CD4-positive, alpha-beta T cell treated with Interleukin-4 for 1 hour (primary cell): ENCODE measurements around the gene PCYOX1L.
"Not testable (repeated sequence)": the region's sequence is repeated elsewhere in the genome, so short reads cannot be mapped to it uniquely, and the experiment has no call there.

Source experiments
- DNase-seq, 2 donors: peaks; one replicate each; pipeline ENCODE4 v3.0.0-alpha.2; 2020 to 2022

The PCYOX1L gene

GRCh38 chr5:149389552-149390495 is 32.0 kb downstream of the PCYOX1L start:
- DNase-seq, result no peak

GRCh38 chr5:149391076-149391475 is 33.2 kb downstream of the PCYOX1L start:
- not testable (repeated sequence) for DNase-seq

GRCh38 chr5:149391524-149391923 is 33.7 kb downstream of the PCYOX1L start:
- no peak for DNase-seq

DNA sequence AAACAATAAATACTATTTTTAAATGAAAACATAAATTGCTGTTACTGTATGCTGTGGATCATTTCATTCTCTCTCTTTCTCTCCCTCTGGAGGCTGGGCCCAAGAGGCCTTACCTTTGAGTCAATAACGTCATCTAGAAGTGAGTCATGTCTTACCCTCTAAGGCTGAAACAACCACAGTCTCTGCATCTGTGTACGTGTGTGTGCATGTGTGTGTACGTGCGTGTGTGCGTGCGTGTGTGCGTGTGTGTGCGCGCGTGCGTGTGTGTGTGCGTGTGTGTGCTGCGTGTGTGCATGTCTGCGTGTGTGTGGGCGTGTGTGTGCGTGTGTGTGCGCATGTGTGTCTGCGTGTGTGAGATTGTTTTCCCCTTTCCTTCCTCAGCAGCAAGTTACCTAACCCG is 34.9 kb downstream of the PCYOX1L start:
- DNase-seq, result no peak

- not testable (repeated sequence) for DNase-seq
Observed at GRCh38 chr5:149394996-149395395, 37.1 kb downstream of the PCYOX1L start.

DNA sequence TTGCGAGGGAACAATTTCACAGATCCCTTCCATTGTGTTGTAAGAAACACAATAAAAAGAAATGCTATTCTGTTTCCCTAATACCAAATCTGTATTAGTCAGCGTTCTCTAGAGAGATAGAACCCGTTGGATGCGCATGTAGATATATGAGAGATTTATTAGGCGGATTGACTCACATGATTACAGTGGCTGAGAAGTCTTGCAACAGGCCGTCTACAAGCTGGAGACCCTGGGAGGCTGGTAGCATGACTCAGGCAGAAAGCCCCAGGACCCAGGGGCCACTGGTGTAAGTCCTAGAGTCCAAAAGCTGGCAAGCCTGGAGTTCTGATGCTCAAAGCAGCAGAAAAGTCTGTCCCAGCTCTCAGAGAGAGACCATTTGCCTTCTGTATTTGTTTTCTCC is 39.7 kb downstream of the PCYOX1L start:
- DNase-seq, result no peak

GRCh38 chr5:149398747-149399266 is 41.0 kb downstream of the PCYOX1L start:
- not testable (repeated sequence) for DNase-seq

- DNase-seq, result no peak
Observed at GRCh38 chr5:149399775-149400174, 41.9 kb downstream of the PCYOX1L start.

DNA sequence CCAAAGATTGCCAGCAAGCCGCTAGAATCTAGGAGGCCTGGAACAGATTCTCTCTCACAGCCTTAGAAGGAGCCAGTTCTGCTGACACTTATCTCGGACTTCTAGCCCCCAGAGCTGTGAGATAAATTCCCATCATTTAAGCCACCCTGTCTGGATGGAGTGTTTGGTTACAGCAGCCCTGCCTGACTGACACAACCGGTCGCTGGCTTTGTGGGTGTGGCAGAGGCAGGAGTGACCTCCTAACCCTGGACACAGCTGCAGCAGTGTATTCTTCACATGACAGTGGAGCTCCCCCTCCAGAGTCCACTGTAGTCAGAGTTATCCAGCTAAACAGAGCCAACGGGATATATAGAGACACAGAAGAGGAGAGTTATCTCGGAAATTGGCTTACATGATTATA is 42.5 kb downstream of the PCYOX1L start:
- DNase-seq, result no peak

DNA sequence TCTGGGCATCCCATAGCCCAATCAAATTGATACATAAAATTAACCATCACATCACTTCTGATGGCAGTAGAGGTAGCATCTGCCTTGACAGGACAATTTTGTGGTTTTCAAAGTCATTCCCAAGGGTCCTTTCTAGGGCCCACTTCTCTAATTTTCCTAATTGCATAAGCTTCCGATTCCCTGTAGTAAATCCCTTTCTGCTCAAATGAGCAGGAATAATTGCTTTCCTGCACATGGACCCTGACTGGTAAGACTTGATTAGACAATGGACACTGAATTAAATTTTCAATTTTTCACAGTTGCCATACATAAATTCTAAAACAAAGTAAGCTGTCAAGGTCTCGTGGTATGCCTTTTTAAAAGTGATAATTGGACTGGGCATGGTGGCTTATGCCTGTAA is 43.2 kb downstream of the PCYOX1L start:
- DNase-seq, result no peak

- no peak for DNase-seq
Observed at GRCh38 chr5:149402291-149402690, 44.4 kb downstream of the PCYOX1L start.

- no peak for DNase-seq
Observed at GRCh38 chr5:149403923-149404745, 46.3 kb downstream of the PCYOX1L start.

GRCh38 chr5:149404746-149405549 is 47.1 kb downstream of the PCYOX1L start:
- DNase-seq, result no peak

- DNase-seq, result no peak
Observed at GRCh38 chr5:149405550-149406202, 47.8 kb downstream of the PCYOX1L start.

DNA sequence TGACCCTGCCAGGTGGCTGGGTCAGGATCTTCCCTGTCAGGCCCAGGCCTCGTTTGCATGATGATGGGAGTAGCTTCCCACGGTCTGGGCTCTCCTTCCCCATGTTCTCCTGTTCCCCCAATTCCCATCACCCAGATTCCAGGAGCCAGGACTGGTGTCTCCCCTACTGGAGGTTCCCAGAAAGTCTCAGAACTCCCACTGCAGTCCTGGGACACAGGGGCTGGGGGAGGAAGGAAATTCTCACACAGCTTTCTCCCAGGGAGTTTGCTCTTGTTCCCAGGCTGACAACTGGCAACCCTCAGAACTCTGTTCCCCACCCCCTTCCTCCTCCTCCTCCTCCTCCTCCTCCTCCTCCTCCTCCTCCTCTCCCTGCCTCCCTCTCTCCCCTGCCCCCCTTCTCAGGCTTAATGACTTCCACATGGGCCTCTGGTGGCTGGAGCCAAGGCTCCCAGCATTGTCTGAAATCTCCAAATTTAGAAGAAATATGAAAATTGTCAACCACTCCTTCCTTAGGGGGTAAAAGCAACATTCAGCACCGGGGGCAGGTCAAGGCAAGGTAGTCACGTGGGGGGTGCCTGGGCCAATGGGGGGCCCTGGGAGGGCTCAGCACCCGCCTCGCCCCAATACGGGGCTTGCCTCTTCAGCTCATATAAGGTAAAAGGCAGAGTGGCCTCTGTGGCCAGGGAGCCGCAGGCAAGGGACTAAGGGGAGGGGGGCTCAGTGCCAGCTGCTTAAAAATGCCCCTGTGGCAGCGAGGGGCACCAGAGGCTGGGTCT is 48.5 kb downstream of the PCYOX1L start:
- no peak for DNase-seq

DNA sequence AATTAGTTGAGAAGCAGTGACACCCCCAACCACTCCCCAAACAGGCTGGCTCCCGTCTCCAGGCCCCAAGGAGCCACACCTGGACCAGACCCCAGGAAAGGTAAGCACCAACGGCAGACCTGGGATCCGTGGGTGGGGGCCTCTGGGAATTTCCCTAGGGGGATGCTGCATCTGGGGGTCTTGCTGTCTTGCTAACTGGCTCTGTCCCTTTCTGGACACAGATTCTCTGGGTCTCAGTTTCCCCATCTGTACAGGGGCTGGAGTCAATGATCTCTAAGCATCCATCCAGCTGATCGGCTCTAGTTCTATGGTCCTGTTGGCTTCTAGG is 49.1 kb downstream of the PCYOX1L start:
- DNase-seq, result no peak

DNA sequence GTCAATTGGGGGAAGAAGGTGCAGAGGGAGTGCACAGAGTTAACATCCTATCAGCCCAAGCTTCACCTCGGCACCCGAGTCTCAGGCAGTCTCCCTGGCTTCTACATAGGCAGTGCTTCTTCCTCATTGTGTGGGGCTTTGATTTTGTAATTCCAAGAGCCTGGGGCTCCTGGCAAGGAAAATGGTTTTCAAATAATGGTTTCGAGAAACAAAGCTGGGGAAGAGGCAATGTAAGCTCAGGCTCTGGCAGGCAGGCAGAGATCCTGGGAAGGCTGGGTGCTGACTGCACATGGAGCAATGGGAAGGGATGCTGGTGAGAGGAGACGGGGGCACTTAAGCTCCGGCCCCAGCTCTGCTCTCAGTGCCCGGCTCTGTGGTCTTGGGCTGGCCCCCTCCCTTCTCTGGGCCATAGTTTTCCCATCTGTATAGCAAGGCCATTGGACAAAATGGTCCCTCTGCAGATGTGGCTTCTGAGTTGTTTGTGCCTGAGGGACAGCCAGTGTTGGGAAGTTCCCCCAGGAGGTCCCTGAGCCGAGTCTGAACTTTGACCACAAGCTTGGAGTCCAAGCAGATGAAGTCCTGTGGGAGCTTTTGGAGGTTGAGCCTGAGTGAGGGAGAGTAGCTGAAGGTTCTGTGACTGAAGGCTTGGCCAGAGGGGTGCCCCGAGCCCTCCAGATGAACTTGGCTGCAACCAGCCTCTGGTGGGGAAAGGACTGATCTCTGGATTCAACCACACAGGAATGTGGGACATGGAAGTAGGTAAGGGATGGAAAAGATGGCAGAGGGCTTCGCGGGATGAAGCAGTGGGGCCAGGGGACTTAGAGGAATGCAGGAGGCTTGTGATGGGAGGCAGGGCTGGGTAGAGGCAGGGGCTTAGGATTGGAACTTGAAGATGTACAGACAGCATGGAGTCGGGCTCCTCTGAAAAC is 49.7 kb downstream of the PCYOX1L start:
- no peak for DNase-seq

DNA sequence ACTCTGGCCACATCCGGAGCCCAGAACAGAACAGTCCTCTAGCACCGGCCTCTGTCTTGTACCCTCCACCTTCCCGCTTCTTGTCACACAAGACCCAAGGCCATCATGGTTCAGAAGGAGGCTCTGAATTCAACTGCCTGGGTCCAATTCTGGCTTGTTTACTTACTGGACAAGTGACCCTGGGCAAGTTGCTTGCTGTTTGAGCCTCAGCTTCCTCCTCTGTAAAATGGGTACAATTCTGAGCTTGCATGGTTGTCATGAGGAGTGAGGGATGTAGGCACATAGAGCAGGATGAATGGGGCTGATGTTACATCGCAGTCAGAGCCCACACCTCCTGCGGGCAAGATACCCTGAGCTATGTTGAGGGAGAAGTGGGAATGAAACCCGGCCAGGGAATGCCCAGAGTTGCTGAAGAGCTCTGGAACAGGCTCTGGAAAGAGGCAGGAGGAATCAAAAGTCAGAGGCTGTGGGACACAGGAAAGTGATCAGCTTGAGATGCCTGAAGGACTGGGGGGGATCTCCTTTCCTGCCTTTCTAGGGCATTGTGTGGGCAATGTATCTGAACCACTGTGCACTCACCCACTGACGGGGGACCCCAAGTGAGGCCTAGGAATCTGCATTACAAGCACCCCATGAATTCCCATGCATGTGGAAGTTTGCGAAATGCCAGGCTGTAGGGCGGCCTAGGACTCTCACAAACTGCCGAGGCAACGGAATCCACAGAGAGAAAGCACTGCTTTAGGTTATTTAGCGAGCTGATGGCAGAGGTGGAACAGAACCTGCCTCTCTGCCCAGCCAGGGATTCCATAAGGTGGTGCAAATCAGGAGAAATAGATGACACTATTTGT is 50.6 kb downstream of the PCYOX1L start:
- DNase-seq, result no peak

DNA sequence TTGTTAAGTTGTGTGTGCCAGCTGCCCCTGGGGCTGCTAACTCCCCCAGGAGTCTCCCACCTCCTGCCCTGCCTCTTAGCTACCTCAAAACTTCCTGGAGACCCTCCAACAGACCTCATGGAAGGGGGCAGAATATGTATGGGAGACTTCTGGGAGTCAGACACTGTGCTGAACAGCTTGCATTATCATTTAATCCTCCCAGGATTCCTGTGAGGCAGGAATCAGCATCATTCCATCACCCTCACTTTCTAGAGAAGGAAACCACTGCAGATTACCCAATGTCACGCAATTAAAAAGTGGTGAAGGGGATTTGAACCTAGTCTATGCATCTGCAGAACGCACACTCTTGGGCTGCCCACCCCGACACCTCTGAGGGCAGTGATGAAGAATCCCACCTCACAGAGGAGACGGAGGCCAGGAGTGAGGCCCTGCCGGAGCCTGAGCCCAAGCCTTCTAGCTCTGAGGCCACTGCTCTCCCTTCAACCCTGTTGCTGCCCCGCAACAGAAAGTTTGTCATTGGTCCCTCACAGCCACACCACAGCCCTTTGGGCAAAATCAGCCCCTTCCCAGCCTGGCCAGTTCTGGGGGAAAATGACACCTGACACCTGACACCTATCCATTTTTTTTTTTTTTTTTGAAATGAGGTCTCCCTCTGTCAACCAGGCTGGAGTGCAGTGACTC is 51.6 kb downstream of the PCYOX1L start:
- no peak for DNase-seq
